SK-N-SH (cell line): ENCODE results near the gene ARMC9. TPM values are rescaled to one million over a fixed set of nuclear protein-coding genes. Genes with fewer than 3 reads are reported as not detected.
A peak's percentile ranks its signal among the peaks of the same experiment; 100 is the strongest.

Source experiments
- CTCF ChIA-PET: fragments of 300-600, 350-600 bp; formaldehyde crosslinking; extraction: SDS; loops from one replicate; lab custom pipeline; 2021; lab: Yijun Ruan, JAX
- POLR2A ChIA-PET: fragments of 350-600 bp; sonication (Branson Sonifier 250); formaldehyde crosslinking; extraction: SDS; loops from one replicate; lab custom pipeline; 2020; ENCODE audit warnings: antibody characterized with exemption, inconsistent platforms; lab: Yijun Ruan, JAX
- DNase-seq: peaks from one replicate; pipeline ENCODE4 v3.0.0; 2012
- H2AFZ ChIP-seq: fragments of 200-600 bp; sonication (generic); 2 replicates; pipeline ENCODE4 v1.8.1; 2016; ENCODE audit warnings: antibody characterized with exemption, mild to moderate bottlenecking, low read depth
- H3F3A ChIP-seq: fragments of 200-600 bp; sonication (generic); replicated peaks from 2 replicates; pipeline ENCODE3; 2016; ENCODE audit warnings: antibody characterized with exemption, mild to moderate bottlenecking; ENCODE audit not compliant: insufficient read depth
- H3K27ac ChIP-seq, 2 experiments: fragments of 200-500 bp in 1 of 2; fragments of 200-600 bp in 1 of 2; sonication (Bioruptor generic) in 1 of 2; sonication (generic), shearing (Covaris generic) in 1 of 2; 2 replicates each; pipeline versions ENCODE4 v1.5.1 to v1.6.1; 2014 to 2016; ENCODE audit warnings: low read depth in 2 of 2, inconsistent platforms in 1 of 2, low read length in 1 of 2, mild to moderate bottlenecking in 1 of 2, mixed read lengths in 1 of 2
- H3K27me3 ChIP-seq: fragments of 200-600 bp; sonication (generic), shearing (Covaris generic); 2 replicates; pipeline ENCODE4 v1.6.1; 2016; ENCODE audit warnings: mixed run types; ENCODE audit not compliant: insufficient read depth
- H3K36me3 ChIP-seq, 2 experiments: fragments of 200-500 bp in 1 of 2; fragments of 200-600 bp in 1 of 2; sonication (Bioruptor generic) in 1 of 2; sonication (generic) in 1 of 2; replicated peaks in 1 of 2; 2 replicates each; pipeline versions ENCODE3 to v1.5.1; 2014 to 2016; ENCODE audit warnings: low read length in 1 of 2, mild to moderate bottlenecking in 1 of 2; ENCODE audit not compliant: insufficient read depth in 2 of 2, control insufficient read depth in 1 of 2
- H3K4me1 ChIP-seq, 2 experiments: fragments of 200-500 bp in 1 of 2; fragments of 200-600 bp in 1 of 2; sonication (Bioruptor generic) in 1 of 2; sonication (generic), shearing (Covaris generic) in 1 of 2; 2 replicates each; pipeline versions ENCODE4 v1.5.1 to v1.6.1; 2014 to 2016; ENCODE audit warnings: low read depth in 1 of 2, low read length in 1 of 2, mixed run types in 1 of 2; ENCODE audit not compliant: insufficient read depth in 2 of 2, control insufficient read depth in 1 of 2
- H3K4me2 ChIP-seq: fragments of 200-600 bp; sonication (generic), shearing (Covaris generic); 2 replicates; pipeline ENCODE4 v1.6.1; 2017; ENCODE audit warnings: mixed run types
- H3K4me3 ChIP-seq, 2 experiments: fragments of 200-500 bp in 1 of 2; fragments of 200-600 bp in 1 of 2; sonication (Bioruptor generic) in 1 of 2; sonication (generic), shearing (Covaris generic) in 1 of 2; 2 replicates each; pipeline versions ENCODE4 v1.5.1 to v1.8.1; 2014 to 2016; ENCODE audit warnings: low read depth in 2 of 2, inconsistent platforms in 1 of 2, low read length in 1 of 2, mild to moderate bottlenecking in 1 of 2, mixed read lengths in 1 of 2, moderate library complexity in 1 of 2
- H3K79me2 ChIP-seq: fragments of 200-600 bp; sonication (generic); 2 replicates; pipeline ENCODE4 v1.8.1; 2017; ENCODE audit warnings: mild to moderate bottlenecking; ENCODE audit not compliant: insufficient read depth
- H3K9ac ChIP-seq: fragments of 200-600 bp; sonication (generic); 2 replicates; pipeline ENCODE4 v1.6.1; 2017; ENCODE audit warnings: mixed run types
- H3K9me2 ChIP-seq: fragments of 200-600 bp; sonication (generic); 2 replicates; pipeline ENCODE4 v1.6.1; 2017; ENCODE audit warnings: mixed run types
- H3K9me3 ChIP-seq: fragments of 200-600 bp; sonication (generic); 2 replicates; pipeline ENCODE4 v1.6.1; 2017; ENCODE audit warnings: mixed run types, mild to moderate bottlenecking, moderate library complexity
- H4K20me1 ChIP-seq: fragments of 200-600 bp; sonication (generic); 2 replicates; pipeline ENCODE4 v1.6.1; 2017; ENCODE audit warnings: mild to moderate bottlenecking, mixed run types; ENCODE audit not compliant: insufficient read depth
- CHD2 ChIP-seq: fragments of 150-350 bp; IDR thresholded peaks from 2 replicates; pipeline ENCODE4 v1.6.1; 2018; ENCODE audit warnings: low read length; ENCODE audit not compliant: partially characterized antibody
- FOSL2 ChIP-seq: IDR thresholded peaks from 2 replicates; pipeline ENCODE4 v1.4.0; 2012; ENCODE audit warnings: low read depth, mild to moderate bottlenecking, moderate library complexity, borderline replicate concordance
- FOXJ3 ChIP-seq: sonication (generic); formaldehyde crosslinking; IDR thresholded peaks from 2 replicates; pipeline ENCODE4 v1.5.1; 2020; ENCODE audit warnings: mild to moderate bottlenecking, missing genetic modification reagents
- FOXM1 ChIP-seq: IDR thresholded peaks from 2 replicates; pipeline ENCODE4 v1.4.0; 2012; ENCODE audit warnings: low read depth, mild to moderate bottlenecking
- MXI1 ChIP-seq: IDR thresholded peaks from 2 replicates; pipeline ENCODE4 v1.6.1; 2012; ENCODE audit warnings: mild to moderate bottlenecking, low read depth, low read length, improper control_type of control experiment
- NFIC ChIP-seq: IDR thresholded peaks from 2 replicates; pipeline ENCODE4 v1.4.0; 2012; ENCODE audit warnings: borderline replicate concordance
- RCOR1 ChIP-seq: fragments of 150-350 bp; IDR thresholded peaks from 2 replicates; pipeline ENCODE4 v1.6.1; 2017; ENCODE audit warnings: antibody characterized with exemption, low read length
- RFX5 ChIP-seq: IDR thresholded peaks from 2 replicates; pipeline ENCODE4 v1.6.1; 2012; ENCODE audit warnings: mild to moderate bottlenecking, improper control_type of control experiment, low read length
- YY1 ChIP-seq: IDR thresholded peaks from 2 replicates; pipeline ENCODE4 v1.4.0; 2012; ENCODE audit warnings: low read depth, mild to moderate bottlenecking
- WGBS: methylation state at CpG from one replicate; pipeline ENCODE4 v1.1.6; 2017; ENCODE audit warnings: low lambda C conversion rate; 5-methylcytosine and 5-hydroxymethylcytosine counted together
- polyA plus RNA-seq, 3 experiments: library from polyadenylated mRNA; depleted of rRNA; stranded (reverse); fragments of >200 nt; gene quantifications; 2 replicates each; pipeline ENCODE4 v1.2.3, GENCODE V29; 2012
- TF ChIP-seq, protein P1 (sequence below): fragments of 150-350 bp; IDR thresholded peaks from 2 replicates; pipeline ENCODE4 v1.6.1; 2016; ENCODE audit warnings: mild to moderate bottlenecking, low read depth, low read length
- TF ChIP-seq, protein P2 (sequence below): IDR thresholded peaks from 2 replicates; pipeline ENCODE4 v1.4.0; 2012; ENCODE audit warnings: low read depth, borderline replicate concordance
- TF ChIP-seq, protein P3 (sequence below): IDR thresholded peaks from 2 replicates; pipeline ENCODE4 v1.4.0; 2012; ENCODE audit warnings: low read depth, borderline replicate concordance
- TF ChIP-seq, protein P4 (sequence below): fragments of 150-350 bp; IDR thresholded peaks from 2 replicates; pipeline ENCODE4 v1.6.1; 2017; ENCODE audit warnings: antibody characterized with exemption, low read length, low read depth, borderline replicate concordance
- TF ChIP-seq, protein P5 (sequence below): IDR thresholded peaks from 2 replicates; pipeline ENCODE4 v1.6.1; 2012; ENCODE audit warnings: mild to moderate bottlenecking, low read depth, low read length, moderate library complexity
- TF ChIP-seq, protein P6 (sequence below): IDR thresholded peaks from 2 replicates; pipeline ENCODE4 v1.4.0; 2012; ENCODE audit warnings: low read depth
- TF ChIP-seq, protein P7 (sequence below): IDR thresholded peaks from 2 replicates; pipeline ENCODE4; 2012

The ARMC9 gene
- polyA plus RNA-seq, 1 of the 3 experiments (the other 2 are of a cell fraction), result 25.3 TPM

DNA sequence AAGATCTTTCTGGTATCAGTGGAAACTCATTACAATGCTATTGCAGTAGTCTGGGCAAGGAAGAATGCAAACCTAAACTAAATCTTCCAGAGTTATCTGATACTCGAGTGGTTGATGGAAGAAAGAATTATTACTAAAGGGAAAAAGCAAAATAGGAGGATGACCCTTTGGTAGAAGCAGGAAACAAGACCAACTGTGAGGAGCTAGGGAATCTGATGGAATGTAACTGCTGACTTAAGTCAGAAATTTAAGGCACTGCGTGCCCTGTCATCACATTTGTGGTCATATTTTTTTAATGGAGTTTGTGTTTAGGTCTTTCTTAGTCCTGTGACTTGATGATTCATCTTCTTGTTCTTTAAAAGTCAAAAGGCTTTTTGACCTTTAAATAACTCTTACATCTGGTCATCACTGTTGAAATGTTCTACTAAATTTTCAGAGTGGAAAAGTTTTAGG is 36.5 kb upstream of the ARMC9 start (continued):
- TF ChIP-seq, protein P1, sequence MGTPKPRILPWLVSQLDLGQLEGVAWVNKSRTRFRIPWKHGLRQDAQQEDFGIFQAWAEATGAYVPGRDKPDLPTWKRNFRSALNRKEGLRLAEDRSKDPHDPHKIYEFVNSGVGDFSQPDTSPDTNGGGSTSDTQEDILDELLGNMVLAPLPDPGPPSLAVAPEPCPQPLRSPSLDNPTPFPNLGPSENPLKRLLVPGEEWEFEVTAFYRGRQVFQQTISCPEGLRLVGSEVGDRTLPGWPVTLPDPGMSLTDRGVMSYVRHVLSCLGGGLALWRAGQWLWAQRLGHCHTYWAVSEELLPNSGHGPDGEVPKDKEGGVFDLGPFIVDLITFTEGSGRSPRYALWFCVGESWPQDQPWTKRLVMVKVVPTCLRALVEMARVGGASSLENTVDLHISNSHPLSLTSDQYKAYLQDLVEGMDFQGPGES, result no peak
- TF ChIP-seq FOSL2 (peak; percentile 80), FOXM1 (peak; percentile 51; the same call in 1 of the 2 replicates), CHD2 (no peak), RCOR1 (no peak), NFIC (peak; percentile 60; the same call in 1 of the 2 replicates)
- TF ChIP-seq, protein P2, sequence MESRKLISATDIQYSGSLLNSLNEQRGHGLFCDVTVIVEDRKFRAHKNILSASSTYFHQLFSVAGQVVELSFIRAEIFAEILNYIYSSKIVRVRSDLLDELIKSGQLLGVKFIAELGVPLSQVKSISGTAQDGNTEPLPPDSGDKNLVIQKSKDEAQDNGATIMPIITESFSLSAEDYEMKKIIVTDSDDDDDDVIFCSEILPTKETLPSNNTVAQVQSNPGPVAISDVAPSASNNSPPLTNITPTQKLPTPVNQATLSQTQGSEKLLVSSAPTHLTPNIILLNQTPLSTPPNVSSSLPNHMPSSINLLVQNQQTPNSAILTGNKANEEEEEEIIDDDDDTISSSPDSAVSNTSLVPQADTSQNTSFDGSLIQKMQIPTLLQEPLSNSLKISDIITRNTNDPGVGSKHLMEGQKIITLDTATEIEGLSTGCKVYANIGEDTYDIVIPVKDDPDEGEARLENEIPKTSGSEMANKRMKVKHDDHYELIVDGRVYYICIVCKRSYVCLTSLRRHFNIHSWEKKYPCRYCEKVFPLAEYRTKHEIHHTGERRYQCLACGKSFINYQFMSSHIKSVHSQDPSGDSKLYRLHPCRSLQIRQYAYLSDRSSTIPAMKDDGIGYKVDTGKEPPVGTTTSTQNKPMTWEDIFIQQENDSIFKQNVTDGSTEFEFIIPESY, result peak; percentile 49; the same call in 1 of the 2 replicates

DNA sequence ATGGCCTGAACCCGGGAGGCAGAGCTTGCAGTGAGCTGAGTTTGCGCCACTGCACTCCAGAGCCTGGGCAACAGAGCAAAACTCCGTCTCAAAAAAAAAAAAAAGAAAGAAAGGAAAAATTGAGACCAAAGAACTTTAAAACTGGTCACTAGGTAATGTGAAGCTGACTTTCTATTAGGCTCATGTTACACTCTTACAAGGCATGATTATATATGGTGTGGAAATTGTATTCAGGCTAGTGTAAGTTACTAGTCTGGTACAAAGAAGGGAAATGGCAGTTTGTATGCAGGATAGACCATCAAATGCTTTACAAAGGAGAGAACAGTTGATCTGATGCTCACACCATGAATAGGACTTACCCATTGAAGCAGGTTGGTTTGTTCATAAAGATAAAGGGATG is 35.4 kb upstream of the ARMC9 start:
- ChIA-PET CTCF (no interaction called here), POLR2A (no interaction called here)
- H3K27me3 ChIP-seq, result no peaks in the 10 kb centered on the region
- no peak overlapping the region for H3K4me2 ChIP-seq
- H3K36me3 ChIP-seq, result peaks cover 42 to 53% of the 10 kb centered on the region in 2 experiments
- H2AFZ ChIP-seq, result no peak overlapping the region
- H3K9me3 ChIP-seq, result no peaks in the 10 kb centered on the region
- H3K4me1 ChIP-seq, result peaks cover 6 to 21% of the 10 kb centered on the region in 2 experiments
- H3K27ac ChIP-seq, result peak overlapping the region in 1 of 2 experiments; percentile 98; a peak in 3 of 4 replicates
- H3K9me2 ChIP-seq, result no peaks in the 10 kb centered on the region
- no peak overlapping the region for H3K9ac ChIP-seq
- no peak overlapping the region for H3K4me3 ChIP-seq
- TF ChIP-seq FOXJ3 (CRISPR knock-in tag), result no peak
- TF ChIP-seq, protein P3, sequence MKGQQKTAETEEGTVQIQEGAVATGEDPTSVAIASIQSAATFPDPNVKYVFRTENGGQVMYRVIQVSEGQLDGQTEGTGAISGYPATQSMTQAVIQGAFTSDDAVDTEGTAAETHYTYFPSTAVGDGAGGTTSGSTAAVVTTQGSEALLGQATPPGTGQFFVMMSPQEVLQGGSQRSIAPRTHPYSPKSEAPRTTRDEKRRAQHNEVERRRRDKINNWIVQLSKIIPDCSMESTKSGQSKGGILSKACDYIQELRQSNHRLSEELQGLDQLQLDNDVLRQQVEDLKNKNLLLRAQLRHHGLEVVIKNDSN, result no peak
- TF ChIP-seq, protein P4, sequence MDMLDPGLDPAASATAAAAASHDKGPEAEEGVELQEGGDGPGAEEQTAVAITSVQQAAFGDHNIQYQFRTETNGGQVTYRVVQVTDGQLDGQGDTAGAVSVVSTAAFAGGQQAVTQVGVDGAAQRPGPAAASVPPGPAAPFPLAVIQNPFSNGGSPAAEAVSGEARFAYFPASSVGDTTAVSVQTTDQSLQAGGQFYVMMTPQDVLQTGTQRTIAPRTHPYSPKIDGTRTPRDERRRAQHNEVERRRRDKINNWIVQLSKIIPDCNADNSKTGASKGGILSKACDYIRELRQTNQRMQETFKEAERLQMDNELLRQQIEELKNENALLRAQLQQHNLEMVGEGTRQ, result no peak
- TF ChIP-seq, protein P5, sequence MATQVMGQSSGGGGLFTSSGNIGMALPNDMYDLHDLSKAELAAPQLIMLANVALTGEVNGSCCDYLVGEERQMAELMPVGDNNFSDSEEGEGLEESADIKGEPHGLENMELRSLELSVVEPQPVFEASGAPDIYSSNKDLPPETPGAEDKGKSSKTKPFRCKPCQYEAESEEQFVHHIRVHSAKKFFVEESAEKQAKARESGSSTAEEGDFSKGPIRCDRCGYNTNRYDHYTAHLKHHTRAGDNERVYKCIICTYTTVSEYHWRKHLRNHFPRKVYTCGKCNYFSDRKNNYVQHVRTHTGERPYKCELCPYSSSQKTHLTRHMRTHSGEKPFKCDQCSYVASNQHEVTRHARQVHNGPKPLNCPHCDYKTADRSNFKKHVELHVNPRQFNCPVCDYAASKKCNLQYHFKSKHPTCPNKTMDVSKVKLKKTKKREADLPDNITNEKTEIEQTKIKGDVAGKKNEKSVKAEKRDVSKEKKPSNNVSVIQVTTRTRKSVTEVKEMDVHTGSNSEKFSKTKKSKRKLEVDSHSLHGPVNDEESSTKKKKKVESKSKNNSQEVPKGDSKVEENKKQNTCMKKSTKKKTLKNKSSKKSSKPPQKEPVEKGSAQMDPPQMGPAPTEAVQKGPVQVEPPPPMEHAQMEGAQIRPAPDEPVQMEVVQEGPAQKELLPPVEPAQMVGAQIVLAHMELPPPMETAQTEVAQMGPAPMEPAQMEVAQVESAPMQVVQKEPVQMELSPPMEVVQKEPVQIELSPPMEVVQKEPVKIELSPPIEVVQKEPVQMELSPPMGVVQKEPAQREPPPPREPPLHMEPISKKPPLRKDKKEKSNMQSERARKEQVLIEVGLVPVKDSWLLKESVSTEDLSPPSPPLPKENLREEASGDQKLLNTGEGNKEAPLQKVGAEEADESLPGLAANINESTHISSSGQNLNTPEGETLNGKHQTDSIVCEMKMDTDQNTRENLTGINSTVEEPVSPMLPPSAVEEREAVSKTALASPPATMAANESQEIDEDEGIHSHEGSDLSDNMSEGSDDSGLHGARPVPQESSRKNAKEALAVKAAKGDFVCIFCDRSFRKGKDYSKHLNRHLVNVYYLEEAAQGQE, result no peak
- TF ChIP-seq RFX5, result no peak
- no peak for TF ChIP-seq MXI1
- TF ChIP-seq, protein P6, sequence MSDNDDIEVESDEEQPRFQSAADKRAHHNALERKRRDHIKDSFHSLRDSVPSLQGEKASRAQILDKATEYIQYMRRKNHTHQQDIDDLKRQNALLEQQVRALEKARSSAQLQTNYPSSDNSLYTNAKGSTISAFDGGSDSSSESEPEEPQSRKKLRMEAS, result no peak
- TF ChIP-seq YY1, result no peak
- TF ChIP-seq, protein P7, sequence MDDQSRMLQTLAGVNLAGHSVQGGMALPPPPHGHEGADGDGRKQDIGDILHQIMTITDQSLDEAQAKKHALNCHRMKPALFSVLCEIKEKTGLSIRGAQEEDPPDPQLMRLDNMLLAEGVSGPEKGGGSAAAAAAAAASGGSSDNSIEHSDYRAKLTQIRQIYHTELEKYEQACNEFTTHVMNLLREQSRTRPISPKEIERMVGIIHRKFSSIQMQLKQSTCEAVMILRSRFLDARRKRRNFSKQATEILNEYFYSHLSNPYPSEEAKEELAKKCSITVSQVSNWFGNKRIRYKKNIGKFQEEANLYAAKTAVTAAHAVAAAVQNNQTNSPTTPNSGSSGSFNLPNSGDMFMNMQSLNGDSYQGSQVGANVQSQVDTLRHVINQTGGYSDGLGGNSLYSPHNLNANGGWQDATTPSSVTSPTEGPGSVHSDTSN, result no peak
- TF ChIP-seq CHD2, result no peak
- no peak for DNase-seq
- H3K79me2 ChIP-seq, result 0 out of 2 replicates have a peak, but pooled peaks cover 4% of the 10 kb centered on the region
- no peaks in the 10 kb centered on the region for H4K20me1 ChIP-seq
- 87% methylated on average over 3 of the region's 3 CpGs for WGBS
- peaks cover 30% of the 10 kb centered on the region for H3F3A ChIP-seq
